ENCODE measurements around the gene DZIP1L. TPM values are rescaled to one million over a fixed set of nuclear protein-coding genes. Genes with fewer than 3 reads are reported as not detected.
"Not testable (repeated sequence)": the region's sequence is repeated elsewhere in the genome, so short reads cannot be mapped to it uniquely, and the experiment has no call there.

Gene DZIP1L
- polyA plus RNA-seq (ENCODE audit: insufficient read length): 7.1 TPM

DNA sequence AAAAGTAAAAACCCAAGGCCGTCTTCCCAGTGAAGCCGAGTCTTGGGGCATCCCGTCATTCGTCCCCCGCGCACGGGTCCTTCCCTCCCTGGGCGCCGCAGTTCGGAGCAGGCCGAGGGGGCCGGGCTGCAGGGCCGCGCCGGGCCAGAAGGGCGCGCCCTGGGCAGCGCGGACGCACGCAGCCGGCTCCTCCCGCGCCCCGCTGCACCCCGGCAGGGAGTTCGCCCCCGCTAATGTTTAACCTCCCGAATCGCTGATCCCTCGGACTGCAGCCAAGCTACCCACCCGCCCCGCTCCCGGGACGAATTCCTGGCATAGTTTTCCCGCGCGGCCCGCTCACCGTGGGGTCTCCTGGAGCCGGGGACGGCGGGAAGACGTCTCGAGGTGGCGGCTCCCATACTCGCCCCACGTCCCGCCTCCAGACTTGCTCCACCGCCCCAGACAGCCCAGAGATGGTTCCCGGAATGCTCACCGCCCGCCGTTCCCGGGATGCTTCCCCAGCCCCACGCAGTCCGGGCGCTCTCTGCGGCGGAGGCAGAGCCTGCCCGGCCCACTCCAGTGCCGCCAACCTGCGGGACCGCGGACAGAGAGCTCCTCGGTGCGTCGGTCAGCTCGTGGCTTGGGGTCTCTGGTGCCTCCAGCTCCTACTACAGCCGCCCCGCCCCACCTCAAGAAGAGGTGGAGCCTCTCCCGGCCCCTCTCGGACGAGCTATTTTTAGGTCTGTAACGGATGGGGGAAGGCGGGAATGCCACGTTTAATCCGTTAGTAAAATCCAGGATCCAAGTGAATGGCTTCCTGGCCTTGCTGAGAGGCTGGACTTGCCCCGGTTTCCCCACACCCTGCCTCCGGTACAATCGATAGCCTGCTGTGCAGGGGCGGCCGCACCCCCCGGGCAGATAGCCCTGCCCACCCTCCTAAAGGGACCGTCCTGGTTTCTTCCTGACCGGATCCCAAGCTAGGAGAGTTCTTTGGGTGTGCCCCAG lies at the start of gene DZIP1L:
Gene DZIP1L, minus strand, starts transcription at position 621 of the 984 bp plus-strand sequence. CDS start 11,637 bp downstream, outside the sequence.
- peak; percentile 81 for DNase-seq

DNA sequence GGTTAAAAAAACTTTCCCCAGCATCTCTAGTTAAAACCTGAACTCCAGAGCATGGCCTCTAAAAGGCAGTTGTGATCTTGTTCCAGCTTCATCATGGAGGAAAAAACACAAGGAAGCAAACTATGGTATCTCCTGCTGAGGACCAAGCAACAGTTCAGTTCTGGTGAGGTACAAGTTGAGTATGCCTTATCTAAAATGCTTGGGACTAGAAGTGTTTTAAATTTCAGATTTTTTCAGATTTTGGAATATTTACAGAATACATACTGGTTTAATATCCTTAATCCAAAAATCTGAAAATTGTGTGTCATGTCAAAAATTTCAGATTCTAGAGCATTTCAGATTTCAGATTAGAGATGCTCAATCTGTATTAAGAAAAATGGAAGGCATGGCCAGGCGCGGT lies 49.7 kb upstream of the DZIP1L start:
- DNase-seq: no peak

- DNase-seq: no peak
Observed at GRCh38 chr3:138157743-138158142, 42.3 kb upstream of the DZIP1L start.

GRCh38 chr3:138154534-138154933 lies 39.1 kb upstream of the DZIP1L start:
- DNase-seq: no peak

- no peak for DNase-seq
Observed at GRCh38 chr3:138148503-138148902, 33.1 kb upstream of the DZIP1L start.

- not testable (repeated sequence) for DNase-seq
Observed at GRCh38 chr3:138142181-138142580, 26.8 kb upstream of the DZIP1L start.

DNA sequence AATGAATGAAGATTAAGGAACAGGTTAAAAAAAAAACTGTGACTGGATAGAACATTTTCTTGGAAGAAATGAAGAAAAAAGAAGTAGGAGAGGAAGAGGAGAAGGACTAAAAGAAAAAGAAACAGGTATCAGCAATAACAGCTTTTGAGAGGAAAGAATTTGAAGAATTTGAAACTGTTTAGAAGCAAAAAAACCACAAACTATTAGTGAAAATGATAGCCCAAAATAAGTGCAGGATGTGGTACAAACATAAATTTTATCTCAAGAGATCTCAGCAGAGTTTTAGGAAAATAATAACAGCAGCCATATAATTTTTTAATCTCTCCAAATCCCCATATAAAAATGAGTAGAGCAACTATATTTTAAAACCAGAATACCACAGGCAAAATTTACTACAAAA lies 25.5 kb upstream of the DZIP1L start:
- DNase-seq: no peak

- no peak for DNase-seq
Observed at GRCh38 chr3:138139691-138140090, 24.3 kb upstream of the DZIP1L start.

DNA sequence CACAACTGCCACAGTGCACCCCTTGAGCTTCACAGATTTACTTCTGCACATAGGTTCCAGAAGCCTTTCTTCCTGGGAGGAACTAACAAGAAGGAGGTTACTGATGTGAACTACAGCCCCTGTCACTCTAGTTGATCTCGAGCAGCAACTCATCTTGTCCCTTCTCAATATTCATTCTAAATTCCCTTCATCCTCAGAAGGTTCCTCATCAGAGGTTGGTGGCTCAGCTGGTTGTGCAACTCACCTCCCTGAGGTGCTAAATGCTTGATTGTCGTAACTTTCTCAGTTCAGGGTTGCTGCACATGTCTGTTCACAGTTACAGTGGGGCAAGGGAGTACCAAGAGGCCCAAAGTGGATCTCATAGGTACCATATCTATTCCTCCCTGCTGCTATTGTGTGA lies 22.5 kb upstream of the DZIP1L start:
- DNase-seq: no peak

- DNase-seq: no peak
Observed at GRCh38 chr3:138136201-138136600, 20.8 kb upstream of the DZIP1L start.

DNA sequence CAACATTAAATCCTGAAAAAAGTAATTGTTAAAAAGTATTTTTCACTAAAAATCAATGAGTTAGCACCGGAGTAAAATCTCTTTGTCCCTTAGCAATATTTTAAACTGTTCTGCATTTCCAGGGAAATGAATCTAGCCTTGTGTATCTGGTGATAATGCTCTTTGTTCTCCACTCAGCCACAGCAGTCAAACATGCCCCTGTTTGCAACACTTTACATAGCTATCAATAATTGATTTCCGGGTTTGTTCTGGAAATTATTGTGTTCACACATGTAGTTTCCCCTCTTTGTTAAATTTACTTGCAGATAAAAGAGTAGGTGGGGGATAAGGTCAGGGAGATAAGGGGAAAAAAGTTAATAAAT lies 20.4 kb upstream of the DZIP1L start:
- DNase-seq: no peak

GRCh38 chr3:138135146-138135832 lies 19.9 kb upstream of the DZIP1L start:
- DNase-seq: no peak

DNA sequence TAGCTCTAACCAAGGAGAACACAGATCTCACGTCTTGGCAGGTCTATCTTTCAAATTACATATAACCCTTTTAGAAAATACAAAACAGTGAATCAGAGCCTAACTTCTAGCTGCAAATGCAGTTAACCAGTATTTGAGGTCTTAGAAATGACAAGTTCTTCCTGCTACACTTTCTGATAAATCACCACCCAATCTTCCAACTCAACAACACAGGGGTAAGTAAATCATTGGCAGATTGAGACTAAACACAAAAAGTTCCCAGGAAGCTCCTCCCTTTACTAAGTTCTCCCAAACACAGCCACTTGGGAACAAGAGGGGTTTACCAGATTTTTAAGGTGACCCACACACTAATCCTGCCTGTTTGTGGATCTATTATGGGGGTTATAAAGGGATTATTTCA lies 16.8 kb upstream of the DZIP1L start, which contains the start of gene A4GNT:
Gene A4GNT, minus strand, starts transcription at position 152 of the 400 bp plus-strand sequence. CDS start 1,134 bp downstream, outside the sequence.
- no peak for DNase-seq

GRCh38 chr3:138127636-138128365 lies 12.4 kb upstream of the DZIP1L start:
- no peak for DNase-seq

- DNase-seq: no peak
Observed at GRCh38 chr3:138125548-138126221, 10.3 kb upstream of the DZIP1L start.

- no peak for DNase-seq
Observed at GRCh38 chr3:138124706-138125355, 9.4 kb upstream of the DZIP1L start.

DNA sequence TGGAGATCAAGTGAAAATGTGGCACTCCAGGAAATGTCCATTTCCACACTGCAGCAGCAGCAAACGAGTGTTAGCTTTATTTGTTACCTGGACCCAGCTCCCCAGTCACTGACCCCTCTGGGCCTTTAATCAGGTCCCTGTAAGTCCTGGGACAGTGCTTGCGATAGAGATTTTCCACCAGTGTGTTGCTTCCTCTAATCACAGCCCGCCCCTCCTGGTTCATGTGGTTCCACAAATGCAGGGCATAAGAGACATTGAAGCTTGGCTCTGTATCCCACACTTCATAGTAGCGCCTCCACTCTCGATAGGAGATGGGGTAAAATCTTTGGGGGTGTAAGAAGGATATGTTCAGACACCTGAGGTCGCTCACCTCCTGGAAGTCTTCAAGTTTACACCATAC lies 8.8 kb upstream of the DZIP1L start:
- no peak for DNase-seq

DNA sequence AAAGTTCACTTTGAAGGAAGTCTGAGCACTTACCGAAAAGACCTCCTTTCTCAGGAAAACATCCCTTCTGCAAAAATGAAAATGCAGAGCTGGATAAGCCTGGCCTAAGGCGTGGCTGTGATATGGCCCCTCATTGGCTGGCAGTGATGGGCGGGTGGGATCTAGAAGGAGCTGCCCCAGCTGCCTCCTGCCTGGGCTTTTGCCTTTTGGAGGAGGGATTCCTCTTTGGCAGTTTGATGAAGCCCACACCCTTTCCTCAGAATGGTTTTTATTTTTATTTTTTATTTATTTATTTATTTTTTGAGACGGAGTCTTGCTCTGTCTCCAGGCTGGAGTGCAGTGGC lies 4.0 kb upstream of the DZIP1L start:
- no peak for DNase-seq

GRCh38 chr3:138118612-138119422 lies 3.4 kb upstream of the DZIP1L start:
- DNase-seq: peak; percentile 62

DNA sequence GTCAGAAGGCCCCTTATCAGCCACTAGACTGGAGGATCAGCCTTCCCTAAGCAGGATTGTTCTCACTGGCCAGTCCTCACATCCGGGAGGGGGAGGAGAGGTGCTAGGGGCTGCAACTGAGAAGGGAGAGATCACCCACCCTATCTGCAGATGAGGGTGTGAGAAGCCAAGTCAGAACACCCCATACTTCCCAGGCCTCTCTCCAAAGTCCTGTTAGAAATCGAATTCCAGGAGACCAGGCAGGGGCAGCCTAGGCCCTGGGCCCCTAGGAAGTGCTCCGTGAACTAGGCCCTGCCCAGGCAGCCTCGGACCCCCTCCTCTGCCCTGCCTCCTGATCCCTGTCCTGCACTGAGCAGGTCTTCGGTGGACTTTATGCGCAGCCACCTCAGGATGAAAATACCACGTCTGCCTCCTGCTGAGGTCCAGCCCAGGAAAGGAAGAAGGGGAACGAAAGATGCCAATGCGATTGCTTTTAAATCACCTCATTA lies 933 bp downstream of the DZIP1L start:
- DNase-seq: peak; percentile 36

DNA sequence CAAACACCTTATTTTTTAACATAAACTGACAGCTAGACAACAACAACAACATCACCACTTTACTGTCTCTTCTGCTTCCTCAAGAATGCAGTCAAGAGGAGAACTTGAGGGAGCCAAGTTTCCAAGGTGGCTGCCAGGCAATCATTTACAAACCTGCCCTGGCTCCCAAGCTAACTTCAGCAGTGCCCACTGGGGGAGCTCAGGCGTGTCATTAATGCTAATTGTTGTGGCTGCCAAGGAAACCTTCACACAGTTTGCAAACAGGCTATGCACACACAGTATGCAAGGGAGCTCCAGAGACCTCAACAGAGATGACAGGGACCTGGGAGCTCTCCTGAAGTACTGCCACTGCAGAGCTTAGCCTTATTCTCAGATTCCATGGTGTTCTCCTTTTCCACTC lies 2.1 kb downstream of the DZIP1L start:
- no peak for DNase-seq

Measured in hindlimb muscle (tissue), 1 donor.